Measurements from ENCODE around the gene BCAT1.
"Not testable (repeated sequence)": the region's sequence is repeated elsewhere in the genome, so short reads cannot be mapped to it uniquely, and the experiment has no call there.

BCAT1 gene

GRCh38 chr12:24940157-24940556, 8.7 kb downstream of the BCAT1 start:
- no peak overlapping the region for H3K23ac ChIP-seq (ENCODE audit: low read depth, low read length, poor library complexity)
- H3K36me3 ChIP-seq (replicated peaks in 1 of 2; ENCODE audit: control insufficient read depth in 2 of 2, insufficient read depth in 2 of 2, low read length in 2 of 2) = peaks cover 3 to 52% of the 10 kb centered on the region in 2 donors
- no peak overlapping the region for H3K9ac ChIP-seq (ENCODE audit: low read depth, low read length, poor library complexity)
- H2BK12ac ChIP-seq (ENCODE audit: low read length) = no peak overlapping the region
- no peak overlapping the region for H3K27ac ChIP-seq (replicated peaks; ENCODE audit: low read length)
- H3K9me3 ChIP-seq (replicated peaks in 1 of 2; ENCODE audit: control insufficient read depth in 2 of 2, insufficient read depth in 1 of 2, low read depth in 1 of 2, low read length in 2 of 2) = peaks cover 1 to 17% of the 10 kb centered on the region in 2 donors
- H2BK5ac ChIP-seq (ENCODE audit: low read length) = no peak overlapping the region
- no peak for DNase-seq (ENCODE audit: low spot score)
- peaks cover 2 to 7% of the 10 kb centered on the region in 2 donors for H3K4me1 ChIP-seq (ENCODE audit: control insufficient read depth in 2 of 2, insufficient read depth in 1 of 2, low read depth in 1 of 2, low read length in 2 of 2)
- H2AFZ ChIP-seq (ENCODE audit: low read length) = no peak overlapping the region
- H2AK5ac ChIP-seq (ENCODE audit: low read depth, low read length) = no peak overlapping the region
- H3K4me2 ChIP-seq (ENCODE audit: insufficient read depth, low read length, poor library complexity, severe bottlenecking) = no peak overlapping the region
- no peaks in the 10 kb centered on the region for H3K27me3 ChIP-seq (ENCODE audit: control insufficient read depth in 3 of 3, insufficient read depth in 3 of 3, low read depth in 1 of 3, low read length in 3 of 3)
- H2BK15ac ChIP-seq (ENCODE audit: low read length) = no peak overlapping the region
- no peaks in the 10 kb centered on the region for H3K79me1 ChIP-seq (ENCODE audit: low read depth, low read length)
- no peak overlapping the region for H4K8ac ChIP-seq (ENCODE audit: low read depth, low read length)
- H3K4ac ChIP-seq (ENCODE audit: low read length) = no peak overlapping the region
- WGBS, 2 donors (ENCODE audit: extremely low coverage in 2 of 2, insufficient read length in 2 of 2, insufficient replicate concordance in 1 of 2) = no CpG with 5 or more reads among the region's 2 CpGs
- no peak overlapping the region for H2BK120ac ChIP-seq (ENCODE audit: low read depth, low read length)
- no peak overlapping the region for H3K18ac ChIP-seq (ENCODE audit: low read length)
- no peak overlapping the region for H3K4me3 ChIP-seq (ENCODE audit: low read length in 2 of 2)
- no peak overlapping the region for H4K91ac ChIP-seq (ENCODE audit: low read depth, low read length, poor library complexity)
- no peak overlapping the region for H3K14ac ChIP-seq (ENCODE audit: low read length)

- not testable (repeated sequence) for H3K4me2 ChIP-seq (ENCODE audit: insufficient read depth, low read length, poor library complexity, severe bottlenecking); H3K23ac ChIP-seq (ENCODE audit: low read depth, low read length, poor library complexity); H2BK12ac ChIP-seq (ENCODE audit: low read length); H4K91ac ChIP-seq (ENCODE audit: low read depth, low read length, poor library complexity); H2BK5ac ChIP-seq (ENCODE audit: low read length); H3K4me3 ChIP-seq (ENCODE audit: low read length in 2 of 2); H3K27me3 ChIP-seq (ENCODE audit: control insufficient read depth in 3 of 3, insufficient read depth in 3 of 3, low read depth in 1 of 3, low read length in 3 of 3); H2BK15ac ChIP-seq (ENCODE audit: low read length); H2AFZ ChIP-seq (ENCODE audit: low read length); H2BK120ac ChIP-seq (ENCODE audit: low read depth, low read length); H3K9ac ChIP-seq (ENCODE audit: low read depth, low read length, poor library complexity); H3K27ac ChIP-seq (replicated peaks; ENCODE audit: low read length); H3K4ac ChIP-seq (ENCODE audit: low read length); H3K79me1 ChIP-seq (ENCODE audit: low read depth, low read length); DNase-seq (ENCODE audit: low spot score); H3K18ac ChIP-seq (ENCODE audit: low read length); H3K4me1 ChIP-seq (ENCODE audit: control insufficient read depth in 2 of 2, insufficient read depth in 1 of 2, low read depth in 1 of 2, low read length in 2 of 2); H2AK5ac ChIP-seq (ENCODE audit: low read depth, low read length); H4K8ac ChIP-seq (ENCODE audit: low read depth, low read length); H3K14ac ChIP-seq (ENCODE audit: low read length)
- Histone ChIP-seq H3K36me3 (replicated peaks in 1 of 2; ENCODE audit: control insufficient read depth in 2 of 2, insufficient read depth in 2 of 2, low read length in 2 of 2) (peaks cover 6 to 51% of the 10 kb centered on the region in 2 donors), H3K9me3 (replicated peaks in 1 of 2; ENCODE audit: control insufficient read depth in 2 of 2, insufficient read depth in 1 of 2, low read depth in 1 of 2, low read length in 2 of 2) (peaks cover 5 to 20% of the 10 kb centered on the region in 2 donors)
- WGBS, 2 donors (ENCODE audit: extremely low coverage in 2 of 2, insufficient read length in 2 of 2, insufficient replicate concordance in 1 of 2) = no CpG with 5 or more reads among the region's 6 CpGs
Measured at GRCh38 chr12:24939551-24939950, 9.3 kb downstream of the BCAT1 start.

GRCh38 chr12:24938341-24938740, 10.6 kb downstream of the BCAT1 start:
- Histone ChIP-seq H3K9ac (ENCODE audit: low read depth, low read length, poor library complexity) (no peak overlapping the region), H3K27ac (replicated peaks; ENCODE audit: low read length) (no peak overlapping the region), H3K18ac (ENCODE audit: low read length) (no peak overlapping the region), H2AFZ (ENCODE audit: low read length) (no peak overlapping the region), H3K4me3 (ENCODE audit: low read length in 2 of 2) (no peak overlapping the region), H2BK5ac (ENCODE audit: low read length) (no peak overlapping the region), H4K8ac (ENCODE audit: low read depth, low read length) (no peak overlapping the region), H3K23ac (ENCODE audit: low read depth, low read length, poor library complexity) (no peak overlapping the region), H3K27me3 (ENCODE audit: control insufficient read depth in 3 of 3, insufficient read depth in 3 of 3, low read depth in 1 of 3, low read length in 3 of 3) (no peaks in the 10 kb centered on the region), H2AK5ac (ENCODE audit: low read depth, low read length) (no peak overlapping the region), H2BK15ac (ENCODE audit: low read length) (no peak overlapping the region), H3K14ac (ENCODE audit: low read length) (no peak overlapping the region), H2BK120ac (ENCODE audit: low read depth, low read length) (no peak overlapping the region), H2BK12ac (ENCODE audit: low read length) (no peak overlapping the region), H3K4ac (ENCODE audit: low read length) (no peak overlapping the region), H4K91ac (ENCODE audit: low read depth, low read length, poor library complexity) (no peak overlapping the region), H3K4me1 (ENCODE audit: control insufficient read depth in 2 of 2, insufficient read depth in 1 of 2, low read depth in 1 of 2, low read length in 2 of 2) (peaks cover 2 to 5% of the 10 kb centered on the region in 2 donors), H3K4me2 (ENCODE audit: insufficient read depth, low read length, poor library complexity, severe bottlenecking) (no peak overlapping the region), H3K9me3 (replicated peaks in 1 of 2; ENCODE audit: control insufficient read depth in 2 of 2, insufficient read depth in 1 of 2, low read depth in 1 of 2, low read length in 2 of 2) (peaks cover 5 to 25% of the 10 kb centered on the region in 2 donors), H3K36me3 (replicated peaks in 1 of 2; ENCODE audit: control insufficient read depth in 2 of 2, insufficient read depth in 2 of 2, low read length in 2 of 2) (peaks cover 6 to 49% of the 10 kb centered on the region in 2 donors), H3K79me1 (ENCODE audit: low read depth, low read length) (peaks cover 1% of the 10 kb centered on the region)
- WGBS, 2 donors (ENCODE audit: extremely low coverage in 2 of 2, insufficient read length in 2 of 2, insufficient replicate concordance in 1 of 2) = no CpG with 5 or more reads among the region's 3 CpGs
- DNase-seq (ENCODE audit: low spot score) = no peak

GRCh38 chr12:24937553-24938244, 11.2 kb downstream of the BCAT1 start:
- Histone ChIP-seq H3K9ac (ENCODE audit: low read depth, low read length, poor library complexity) (no peak overlapping the region), H3K4ac (ENCODE audit: low read length) (no peak overlapping the region), H3K4me3 (ENCODE audit: low read length in 2 of 2) (no peak overlapping the region), H3K4me1 (ENCODE audit: control insufficient read depth in 2 of 2, insufficient read depth in 1 of 2, low read depth in 1 of 2, low read length in 2 of 2) (peaks cover 2 to 5% of the 10 kb centered on the region in 2 donors), H2BK12ac (ENCODE audit: low read length) (no peak overlapping the region), H4K91ac (ENCODE audit: low read depth, low read length, poor library complexity) (no peak overlapping the region), H2BK120ac (ENCODE audit: low read depth, low read length) (no peak overlapping the region), H3K27me3 (ENCODE audit: control insufficient read depth in 3 of 3, insufficient read depth in 3 of 3, low read depth in 1 of 3, low read length in 3 of 3) (no peaks in the 10 kb centered on the region), H3K27ac (replicated peaks; ENCODE audit: low read length) (no peak overlapping the region), H2AFZ (ENCODE audit: low read length) (no peak overlapping the region), H2AK5ac (ENCODE audit: low read depth, low read length) (no peak overlapping the region), H3K4me2 (ENCODE audit: insufficient read depth, low read length, poor library complexity, severe bottlenecking) (no peak overlapping the region), H3K18ac (ENCODE audit: low read length) (no peak overlapping the region), H3K79me1 (ENCODE audit: low read depth, low read length) (peaks cover 2% of the 10 kb centered on the region), H3K23ac (ENCODE audit: low read depth, low read length, poor library complexity) (no peak overlapping the region), H3K9me3 (replicated peaks in 1 of 2; ENCODE audit: control insufficient read depth in 2 of 2, insufficient read depth in 1 of 2, low read depth in 1 of 2, low read length in 2 of 2) (peaks cover 5 to 24% of the 10 kb centered on the region in 2 donors), H2BK15ac (ENCODE audit: low read length) (no peak overlapping the region), H4K8ac (ENCODE audit: low read depth, low read length) (no peak overlapping the region), H3K14ac (ENCODE audit: low read length) (no peak overlapping the region), H3K36me3 (replicated peaks in 1 of 2; ENCODE audit: control insufficient read depth in 2 of 2, insufficient read depth in 2 of 2, low read length in 2 of 2) (peaks cover 6 to 47% of the 10 kb centered on the region in 2 donors), H2BK5ac (ENCODE audit: low read length) (no peak overlapping the region)
- no peak for DNase-seq (ENCODE audit: low spot score)
- WGBS, 2 donors (ENCODE audit: extremely low coverage in 2 of 2, insufficient read length in 2 of 2, insufficient replicate concordance in 1 of 2) = no CpG with 5 or more reads among the region's 2 CpGs

All from neuronal stem cell (in vitro differentiated cells).